Measurements from ENCODE around the gene LEMD3.

Gene LEMD3

GRCh38 chr12:65208964-65209654 lies 39.7 kb downstream of the LEMD3 start:
- DNase-seq: no peak

GRCh38 chr12:65209655-65210043 lies 40.3 kb downstream of the LEMD3 start:
- DNase-seq: no peak

- DNase-seq: no peak
Observed at GRCh38 chr12:65217086-65217485, 47.7 kb downstream of the LEMD3 start.

- DNase-seq: no peak
Observed at GRCh38 chr12:65220761-65221160, 51.4 kb downstream of the LEMD3 start.

GRCh38 chr12:65229441-65229840 lies 60.1 kb downstream of the LEMD3 start:
- DNase-seq: no peak

GRCh38 chr12:65232476-65233077 lies 63.2 kb downstream of the LEMD3 start:
- no peak for DNase-seq

- DNase-seq: no peak
Observed at GRCh38 chr12:65237153-65237552, 67.8 kb downstream of the LEMD3 start.

- DNase-seq: no peak
Observed at GRCh38 chr12:65238609-65239008, 69.2 kb downstream of the LEMD3 start.

GRCh38 chr12:65248656-65249633 lies 79.6 kb downstream of the LEMD3 start:
- no peak for DNase-seq

GRCh38 chr12:65252515-65252914 lies 83.1 kb downstream of the LEMD3 start:
- DNase-seq: no peak

- DNase-seq: no peak
Observed at GRCh38 chr12:65257986-65258385, 88.6 kb downstream of the LEMD3 start.

GRCh38 chr12:65259501-65259900 lies 90.1 kb downstream of the LEMD3 start:
- DNase-seq: no peak

GRCh38 chr12:65263777-65264176 lies 94.4 kb downstream of the LEMD3 start:
- DNase-seq: no peak

- no peak for DNase-seq
Observed at GRCh38 chr12:65266408-65266807, 97.0 kb downstream of the LEMD3 start.

- no peak for DNase-seq
Observed at GRCh38 chr12:65269603-65270002, 100.2 kb downstream of the LEMD3 start.

- DNase-seq: no peak
Observed at GRCh38 chr12:65274602-65275272, 105.4 kb downstream of the LEMD3 start.

GRCh38 chr12:65275627-65276026 lies 106.2 kb downstream of the LEMD3 start:
- DNase-seq: no peak

- DNase-seq: no peak
Observed at GRCh38 chr12:65276916-65277530, 107.6 kb downstream of the LEMD3 start.

GRCh38 chr12:65277994-65278575 lies 108.7 kb downstream of the LEMD3 start:
- no peak for DNase-seq

GRCh38 chr12:65278576-65279368 lies 109.4 kb downstream of the LEMD3 start, which contains the start of gene MSRB3:
MSRB3 (plus strand) TSS chr12:65278683; CDS start chr12:65308580, 29,897 bp downstream.
- DNase-seq: peak in 1 of 2 experiments; percentile 16

All from stimulated activated CD4-positive, alpha-beta T cell treated with anti-CD3 and anti-CD28 coated beads, Interleukin-4, amount 100 ng/mL, for 4 hours (primary cell).